ENCODE measurements around the gene NBPF3. TPM values are rescaled to one million over a fixed set of nuclear protein-coding genes. Genes with fewer than 3 reads are reported as not detected.
"Not testable (repeated sequence)": the region's sequence is repeated elsewhere in the genome, so short reads cannot be mapped to it uniquely, and the experiment has no call there.

The NBPF3 gene
- 1 to 10 TPM; 6.1 to 6.2 TPM for total RNA-seq

- Mint-ChIP-seq H3K27me3 (peaks cover 6% of the 10 kb centered on the region), H3K4me3 (peak within 1 kb of the TSS; percentile 91), H3K27ac (peak within 1 kb of the TSS; percentile 89), H3K36me3 (ENCODE audit: low read depth) (no peaks in the 10 kb centered on the region), H3K4me1 (peaks cover 23% of the 10 kb centered on the region), H3K9me3 (no peaks in the 10 kb centered on the region)
- ChIA-PET CTCF (no interaction called here), POLR2A (no interaction called here)
- DNase-seq, result peak; percentile 91
Observed at GRCh38 chr1:21439721-21440629, at the start of gene NBPF3. TSS of gene NBPF3 (plus strand) at chr1:21440137. CDS start at chr1:21445087, 4,950 bp downstream.

- no peak overlapping the region for H3K4me3 Mint-ChIP-seq
- no peak overlapping the region for H3K27ac Mint-ChIP-seq
- H3K4me1 Mint-ChIP-seq, result peaks cover 4% of the 10 kb centered on the region
- ChIA-PET CTCF (interaction anchor here (0.6 kb wide), 2 partner anchors 137 to 937 kb away, joined by 4 to 5 read pairs; no protein-coding TSS in a partner anchor), POLR2A (no interaction called here)
- no peaks in the 10 kb centered on the region for H3K36me3 Mint-ChIP-seq (ENCODE audit: low read depth)
- no peak for DNase-seq
- H3K9me3 Mint-ChIP-seq, result no peaks in the 10 kb centered on the region
- peaks cover 7% of the 10 kb centered on the region for H3K27me3 Mint-ChIP-seq
Observed at GRCh38 chr1:21391497-21391896, 48.4 kb upstream of the NBPF3 start.

GRCh38 chr1:21392587-21393263, 47.2 kb upstream of the NBPF3 start:
- POLR2A ChIA-PET, result no interaction called here
- CTCF ChIA-PET, result no interaction called here
- Mint-ChIP-seq H3K9me3 (no peaks in the 10 kb centered on the region), H3K36me3 (ENCODE audit: low read depth) (no peaks in the 10 kb centered on the region), H3K4me1 (peaks cover 5% of the 10 kb centered on the region), H3K27me3 (peaks cover 7% of the 10 kb centered on the region), H3K4me3 (no peak overlapping the region), H3K27ac (no peak overlapping the region)
- no peak for DNase-seq

- Mint-ChIP-seq H3K4me3 (no peak overlapping the region), H3K9me3 (no peaks in the 10 kb centered on the region), H3K36me3 (ENCODE audit: low read depth) (no peaks in the 10 kb centered on the region), H3K27me3 (peaks cover 24% of the 10 kb centered on the region), H3K27ac (no peak overlapping the region), H3K4me1 (peaks cover 12% of the 10 kb centered on the region)
- no peak for DNase-seq
- ChIA-PET POLR2A (no interaction called here), CTCF (interaction anchor here (1.2 kb wide), 1 partner anchor 192 kb away, joined by 4 read pairs; no protein-coding TSS in a partner anchor)
Observed at GRCh38 chr1:21396516-21396915, 43.4 kb upstream of the NBPF3 start.

- peaks cover 12% of the 10 kb centered on the region for H3K4me1 Mint-ChIP-seq
- peaks cover 21% of the 10 kb centered on the region for H3K27me3 Mint-ChIP-seq
- peak overlapping the region; percentile 34 for H3K4me3 Mint-ChIP-seq
- no peaks in the 10 kb centered on the region for H3K36me3 Mint-ChIP-seq (ENCODE audit: low read depth)
- no peaks in the 10 kb centered on the region for H3K9me3 Mint-ChIP-seq
- DNase-seq, result peak; percentile 21
- H3K27ac Mint-ChIP-seq, result peak overlapping the region; percentile 31
- POLR2A ChIA-PET, result no interaction called here
- CTCF ChIA-PET, result no interaction called here
Observed at GRCh38 chr1:21397813-21398188, 42.1 kb upstream of the NBPF3 start.

- H3K4me3 Mint-ChIP-seq; H3K9me3 Mint-ChIP-seq; CTCF ChIA-PET; DNase-seq; H3K36me3 Mint-ChIP-seq (ENCODE audit: low read depth); H3K27ac Mint-ChIP-seq; POLR2A ChIA-PET: not testable (repeated sequence)
- H3K27me3 Mint-ChIP-seq, result peaks cover 27% of the 10 kb centered on the region
- peaks cover 12% of the 10 kb centered on the region for H3K4me1 Mint-ChIP-seq
Observed at GRCh38 chr1:21401726-21402346, 38.1 kb upstream of the NBPF3 start.

- peaks cover 15% of the 10 kb centered on the region for H3K27me3 Mint-ChIP-seq
- H3K4me3 Mint-ChIP-seq, result no peak overlapping the region
- CTCF ChIA-PET, result interaction anchor here (0.6 kb wide), 1 partner anchor 221 kb away, joined by 3 read pairs; no protein-coding TSS in a partner anchor
- H3K27ac Mint-ChIP-seq, result no peak overlapping the region
- no peaks in the 10 kb centered on the region for H3K9me3 Mint-ChIP-seq
- POLR2A ChIA-PET, result no interaction called here
- no peaks in the 10 kb centered on the region for H3K4me1 Mint-ChIP-seq
- DNase-seq, result no peak
- H3K36me3 Mint-ChIP-seq (ENCODE audit: low read depth), result no peaks in the 10 kb centered on the region
Observed at GRCh38 chr1:21406659-21407058, 33.3 kb upstream of the NBPF3 start.

- H3K9me3 Mint-ChIP-seq; POLR2A ChIA-PET; H3K27ac Mint-ChIP-seq; H3K36me3 Mint-ChIP-seq (ENCODE audit: low read depth); DNase-seq; H3K4me1 Mint-ChIP-seq; H3K4me3 Mint-ChIP-seq: not testable (repeated sequence)
- peaks cover 18% of the 10 kb centered on the region for H3K27me3 Mint-ChIP-seq
- CTCF ChIA-PET, result interaction anchor here (0.6 kb wide), 1 partner anchor 396 kb away, joined by 4 read pairs; no protein-coding TSS in a partner anchor
Observed at GRCh38 chr1:21409897-21410296, 30.0 kb upstream of the NBPF3 start.

- ChIA-PET CTCF (no interaction called here), POLR2A (no interaction called here)
- Mint-ChIP-seq H3K27ac (no peak overlapping the region), H3K4me3 (no peak overlapping the region), H3K9me3 (no peaks in the 10 kb centered on the region), H3K4me1 (no peaks in the 10 kb centered on the region), H3K36me3 (ENCODE audit: low read depth) (no peaks in the 10 kb centered on the region), H3K27me3 (peaks cover 34% of the 10 kb centered on the region)
- no peak for DNase-seq
Observed at GRCh38 chr1:21414015-21414414, 25.9 kb upstream of the NBPF3 start.

- H3K27ac Mint-ChIP-seq; DNase-seq; H3K4me1 Mint-ChIP-seq; POLR2A ChIA-PET; H3K36me3 Mint-ChIP-seq (ENCODE audit: low read depth); CTCF ChIA-PET; H3K9me3 Mint-ChIP-seq; H3K4me3 Mint-ChIP-seq: not testable (repeated sequence)
- H3K27me3 Mint-ChIP-seq, result peaks cover 44% of the 10 kb centered on the region
Observed at GRCh38 chr1:21420378-21420777, 19.6 kb upstream of the NBPF3 start.

- CTCF ChIA-PET; DNase-seq; H3K4me3 Mint-ChIP-seq; H3K36me3 Mint-ChIP-seq (ENCODE audit: low read depth); H3K9me3 Mint-ChIP-seq; POLR2A ChIA-PET; H3K27ac Mint-ChIP-seq; H3K4me1 Mint-ChIP-seq: not testable (repeated sequence)
- peaks cover 42% of the 10 kb centered on the region for H3K27me3 Mint-ChIP-seq
Observed at GRCh38 chr1:21421307-21421706, 18.6 kb upstream of the NBPF3 start.

- CTCF ChIA-PET; H3K4me1 Mint-ChIP-seq; H3K4me3 Mint-ChIP-seq; DNase-seq; H3K9me3 Mint-ChIP-seq; POLR2A ChIA-PET; H3K36me3 Mint-ChIP-seq (ENCODE audit: low read depth); H3K27ac Mint-ChIP-seq: not testable (repeated sequence)
- H3K27me3 Mint-ChIP-seq, result peaks cover 32% of the 10 kb centered on the region
Observed at GRCh38 chr1:21427798-21428480, 12.0 kb upstream of the NBPF3 start.
